Measurements from ENCODE around the gene CAMKK1. TPM values are rescaled to one million over a fixed set of nuclear protein-coding genes. Genes with fewer than 3 reads are reported as not detected.
A peak's percentile ranks its signal among the peaks of the same experiment; 100 is the strongest.
"Not testable (repeated sequence)": the region's sequence is repeated elsewhere in the genome, so short reads cannot be mapped to it uniquely, and the experiment has no call there.

CAMKK1 gene
- total RNA-seq, 2 experiments from 2014 or later = 1.4 to 1.8 TPM

- ChIA-PET POLR2A (no interaction called here), CTCF (interaction anchor here (1.2 to 1.9 kb wide), 2 partner anchors 14 to 123 kb away, joined by 3 to 5 read pairs; no protein-coding TSS in a partner anchor)
- H3K36me3 Mint-ChIP-seq (ENCODE audit: low read depth) = no peaks in the 10 kb centered on the region
- no peaks in the 10 kb centered on the region for H3K27me3 Mint-ChIP-seq
- H3K4me3 Mint-ChIP-seq = no peak overlapping the region
- H3K4me1 Mint-ChIP-seq = no peaks in the 10 kb centered on the region
- no peak for DNase-seq
- H3K9me3 Mint-ChIP-seq = no peaks in the 10 kb centered on the region
- H3K27ac Mint-ChIP-seq = no peak overlapping the region
Observed at GRCh38 chr17:3860939-3861700, 31.7 kb downstream of the CAMKK1 start.

- Mint-ChIP-seq H3K4me1 (no peaks in the 10 kb centered on the region), H3K27me3 (no peaks in the 10 kb centered on the region), H3K27ac (no peak overlapping the region), H3K4me3 (no peak overlapping the region), H3K9me3 (no peaks in the 10 kb centered on the region), H3K36me3 (ENCODE audit: low read depth) (no peaks in the 10 kb centered on the region)
- no peak for DNase-seq
- ChIA-PET POLR2A (no interaction called here), CTCF (interaction anchor here (1.0 kb wide), 1 partner anchor 19 kb away, joined by 4 read pairs; no protein-coding TSS in a partner anchor)
Observed at GRCh38 chr17:3859940-3860339, 32.9 kb downstream of the CAMKK1 start.

- no peak for DNase-seq
- H3K27me3 Mint-ChIP-seq = peaks cover 3% of the 10 kb centered on the region
- no peaks in the 10 kb centered on the region for H3K9me3 Mint-ChIP-seq
- ChIA-PET POLR2A (interaction anchor here (2.6 kb wide), 1 partner anchor 12 kb away, joined by 11 read pairs; the partner anchor contains the start of gene NCBP3), CTCF (interaction anchor here (0.6 to 1.7 kb wide), 4 partner anchors 11 to 168 kb away, joined by 3 to 8 read pairs (median 4); partner anchors contain the start of gene NCBP3)
- no peak overlapping the region for H3K27ac Mint-ChIP-seq
- H3K36me3 Mint-ChIP-seq (ENCODE audit: low read depth) = no peaks in the 10 kb centered on the region
- no peak overlapping the region for H3K4me3 Mint-ChIP-seq
- H3K4me1 Mint-ChIP-seq = peaks cover 2% of the 10 kb centered on the region
Observed at GRCh38 chr17:3857261-3858105, 35.4 kb downstream of the CAMKK1 start.

- H3K4me3 Mint-ChIP-seq; H3K36me3 Mint-ChIP-seq (ENCODE audit: low read depth); H3K4me1 Mint-ChIP-seq; H3K27ac Mint-ChIP-seq; POLR2A ChIA-PET; DNase-seq; H3K9me3 Mint-ChIP-seq: not testable (repeated sequence)
- H3K27me3 Mint-ChIP-seq = peaks cover 17% of the 10 kb centered on the region
- CTCF ChIA-PET = interaction anchor here (1.3 kb wide), 1 partner anchor 9 kb away, joined by 3 read pairs; no protein-coding TSS in a partner anchor
Observed at GRCh38 chr17:3854204-3854603, 38.6 kb downstream of the CAMKK1 start.

GRCh38 chr17:3852561-3852960 lies 40.3 kb downstream of the CAMKK1 start:
- no peak for DNase-seq
- H3K27me3 Mint-ChIP-seq = peaks cover 19% of the 10 kb centered on the region
- no peaks in the 10 kb centered on the region for H3K9me3 Mint-ChIP-seq
- H3K4me3 Mint-ChIP-seq = no peak overlapping the region
- no peak overlapping the region for H3K27ac Mint-ChIP-seq
- no peaks in the 10 kb centered on the region for H3K36me3 Mint-ChIP-seq (ENCODE audit: low read depth)
- CTCF ChIA-PET = no interaction called here
- H3K4me1 Mint-ChIP-seq = peaks cover 2% of the 10 kb centered on the region
- POLR2A ChIA-PET = no interaction called here

GRCh38 chr17:3851461-3852100 lies 41.3 kb downstream of the CAMKK1 start:
- Mint-ChIP-seq H3K27ac (no peak overlapping the region), H3K27me3 (peaks cover 19% of the 10 kb centered on the region), H3K4me1 (peaks cover 6% of the 10 kb centered on the region), H3K9me3 (no peaks in the 10 kb centered on the region), H3K36me3 (ENCODE audit: low read depth) (no peaks in the 10 kb centered on the region), H3K4me3 (no peak overlapping the region)
- ChIA-PET CTCF (interaction anchor here (1.1 to 1.3 kb wide), 2 partner anchors 12 to 62 kb away, joined by 3 to 4 read pairs; no protein-coding TSS in a partner anchor), POLR2A (interaction anchor here (1.0 kb wide), 1 partner anchor 129 kb away, joined by 3 read pairs; no protein-coding TSS in a partner anchor)
- no peak for DNase-seq

- H3K9me3 Mint-ChIP-seq = no peaks in the 10 kb centered on the region
- H3K4me1 Mint-ChIP-seq = peaks cover 27% of the 10 kb centered on the region
- peaks cover 16% of the 10 kb centered on the region for H3K36me3 Mint-ChIP-seq (ENCODE audit: low read depth)
- H3K27me3 Mint-ChIP-seq = peaks cover 19% of the 10 kb centered on the region
- ChIA-PET POLR2A (no interaction called here), CTCF (interaction anchor here (7.0 kb wide), 1 partner anchor 112 kb away, joined by 139 read pairs; no protein-coding TSS in a partner anchor)
- DNase-seq = no peak
- no peak overlapping the region for H3K4me3 Mint-ChIP-seq
- H3K27ac Mint-ChIP-seq = no peak overlapping the region
Observed at GRCh38 chr17:3848229-3848835, 44.5 kb downstream of the CAMKK1 start.

GRCh38 chr17:3847165-3847670 lies 45.6 kb downstream of the CAMKK1 start:
- ChIA-PET CTCF (interaction anchor here (0.6 to 7.0 kb wide), 16 partner anchors 14 to 841 kb away, joined by 3 to 139 read pairs (median 6); partner anchors contain the start of gene HASPIN), POLR2A (interaction anchor here (1.0 to 1.2 kb wide), 2 partner anchors 46 to 296 kb away, joined by 4 to 6 read pairs; partner anchors contain the start of gene CAMKK1)
- no peaks in the 10 kb centered on the region for H3K9me3 Mint-ChIP-seq

GRCh38 chr17:3846437-3847164 lies 46.3 kb downstream of the CAMKK1 start:
- H3K36me3 Mint-ChIP-seq (ENCODE audit: low read depth) = peaks cover 25% of the 10 kb centered on the region
- H3K27me3 Mint-ChIP-seq = peaks cover 10% of the 10 kb centered on the region
- H3K4me3 Mint-ChIP-seq = peak overlapping the region; percentile 95
- H3K27ac Mint-ChIP-seq = peak overlapping the region; percentile 47
- POLR2A ChIA-PET = interaction anchor here (1.0 to 2.4 kb wide), 7 partner anchors 11 to 297 kb away, joined by 3 to 11 read pairs (median 4); partner anchors contain the start of gene CAMKK1
- H3K4me1 Mint-ChIP-seq = peaks cover 25% of the 10 kb centered on the region
- CTCF ChIA-PET = interaction anchor here (0.6 to 7.0 kb wide), 48 partner anchors 8 to 923 kb away, joined by 3 to 139 read pairs (median 4); partner anchors contain the start of genes CAMKK1, CTNS, CYB5D2 and HASPIN
- DNase-seq = no peak
- no peaks in the 10 kb centered on the region for H3K9me3 Mint-ChIP-seq

More at GRCh38 chr17:3847165-3847670, 45.6 kb downstream of the CAMKK1 start:
- Mint-ChIP-seq H3K4me3 (no peak overlapping the region), H3K4me1 (peaks cover 25% of the 10 kb centered on the region), H3K27ac (no peak overlapping the region), H3K27me3 (peaks cover 16% of the 10 kb centered on the region), H3K36me3 (ENCODE audit: low read depth) (peaks cover 25% of the 10 kb centered on the region)
- no peak for DNase-seq

- peak within 1 kb of the TSS; percentile 95 for H3K4me3 Mint-ChIP-seq
- peaks cover 25% of the 10 kb centered on the region for H3K4me1 Mint-ChIP-seq
- POLR2A ChIA-PET = interaction anchor here (0.9 to 3.2 kb wide), 17 partner anchors 12 to 311 kb away, joined by 3 to 12 read pairs (median 4); partner anchors contain the start of genes CAMKK1 and HASPIN
- peak within 1 kb of the TSS; percentile 88 for H3K27ac Mint-ChIP-seq
- peaks cover 32% of the 10 kb centered on the region for H3K36me3 Mint-ChIP-seq (ENCODE audit: low read depth)
- CTCF ChIA-PET = interaction anchor here (0.6 to 7.0 kb wide), 53 partner anchors 9 to 922 kb away, joined by 3 to 139 read pairs (median 4); partner anchors contain the start of genes CAMKK1, CTNS, CYB5D2 and HASPIN
- no peaks in the 10 kb centered on the region for H3K9me3 Mint-ChIP-seq
- peak; percentile 92 for DNase-seq
- H3K27me3 Mint-ChIP-seq = peaks cover 9% of the 10 kb centered on the region
Observed at GRCh38 chr17:3845621-3846436, 47.0 kb downstream of the CAMKK1 start, which contains the start of gene NCBP3. TSS of gene NCBP3 (minus strand) at chr17:3846246. CDS start at chr17:3846223, 23 bp downstream.

Data from activated CD4-positive, alpha-beta memory T cell treated with anti-CD3 and anti-CD28 coated beads, Interleukin-2, amount 10 ng/mL, durations not matched to agents 7 days and 5 days (primary cell).